K562 (cell line): ENCODE measurements around the gene ZNF326. TPM values are rescaled to one million over a fixed set of nuclear protein-coding genes. Genes with fewer than 3 reads are reported as not detected.

Experiments used
- ATF1 ChIP-seq, 2 experiments: fragments of 450-650 bp in 1 of 2; IDR thresholded peaks; 2 replicates each; pipeline ENCODE4 v1.6.1; 2016; ENCODE audit warnings: missing compliant biosample characterization in 1 of 2, missing genetic modification characterization in 1 of 2
- BDP1 ChIP-seq: IDR thresholded peaks from 3 replicates; pipeline ENCODE4 v1.6.1; 2011; ENCODE audit not compliant: insufficient read length, insufficient read depth
- FOXA3 ChIP-seq, 2 experiments: fragments of 450-650 bp in 1 of 2; sonication (generic) in 1 of 2; formaldehyde crosslinking; IDR thresholded peaks in 1 of 2; conservative IDR thresholded peaks in 1 of 2; 2 replicates each; pipeline versions ENCODE4 v1.4.0 to v1.8.0; 2020 to 2022; ENCODE audit warnings: mild to moderate bottlenecking in 2 of 2, missing genetic modification reagents in 1 of 2
- ILK ChIP-seq: fragments of 450-650 bp; IDR thresholded peaks from 2 replicates; pipeline ENCODE4 v1.6.1; 2016; ENCODE audit warnings: missing genetic modification characterization, low read depth, mild to moderate bottlenecking, missing compliant biosample characterization, moderate library complexity, borderline replicate concordance
- KLF1 ChIP-seq: fragments of 450-650 bp; IDR thresholded peaks from 2 replicates; pipeline ENCODE4 v1.6.1; 2016; ENCODE audit warnings: missing genetic modification characterization, missing compliant biosample characterization
- KLF6 ChIP-seq: fragments of 250-450 bp; sonication (Bioruptor Pico); IDR thresholded peaks from 2 replicates; pipeline ENCODE4 v1.4.0; 2020; ENCODE audit warnings: mild to moderate bottlenecking, moderate library complexity, borderline replicate concordance
- MXI1 ChIP-seq: IDR thresholded peaks from 2 replicates; pipeline ENCODE4 v1.6.1; 2011; ENCODE audit warnings: low read depth, mild to moderate bottlenecking, improper control_type of control experiment, low read length
- NELFE ChIP-seq: IDR thresholded peaks from 2 replicates; pipeline ENCODE4 v1.6.1; 2011; ENCODE audit warnings: mild to moderate bottlenecking; ENCODE audit not compliant: insufficient read depth, insufficient read length
- PCBP2 ChIP-seq: fragments of 200-400 bp; formaldehyde crosslinking; IDR thresholded peaks from 2 replicates; pipeline ENCODE4 v1.6.1; 2018; ENCODE audit warnings: low read length, low read depth, mild to moderate bottlenecking, moderate library complexity; ENCODE audit not compliant: poor library complexity, severe bottlenecking
- POLR3G ChIP-seq: IDR thresholded peaks from 2 replicates; pipeline ENCODE4 v1.6.1; 2011; ENCODE audit not compliant: insufficient read length, insufficient replicate concordance; ENCODE audit errors: extremely low read depth
- TAF15 ChIP-seq: fragments of 200-400 bp; formaldehyde crosslinking; IDR thresholded peaks from 2 replicates; pipeline ENCODE4 v1.6.1; 2017; ENCODE audit warnings: mild to moderate bottlenecking, low read depth, low read length, moderate library complexity
- TFAM ChIP-seq: fragments of 250-450 bp; sonication (Bioruptor Pico); conservative IDR thresholded peaks from 2 replicates; pipeline ENCODE4 v1.5.0; 2021; ENCODE audit warnings: mild to moderate bottlenecking, moderate library complexity
- ZBTB17 ChIP-seq: fragments of 450-650 bp; formaldehyde crosslinking; IDR thresholded peaks from 2 replicates; pipeline ENCODE4 v1.4.0; 2020; ENCODE audit warnings: mild to moderate bottlenecking
- ZNF143 ChIP-seq: sonication (generic); formaldehyde crosslinking; IDR thresholded peaks from 2 replicates; pipeline ENCODE4 v1.9.0; 2022; ENCODE audit warnings: mild to moderate bottlenecking, missing genetic modification reagents
- ZNF551 ChIP-seq: fragments of 250-450 bp; sonication (Bioruptor Pico); IDR thresholded peaks from 2 replicates; pipeline ENCODE4 v1.5.0; 2021; ENCODE audit warnings: mild to moderate bottlenecking, moderate library complexity
- polyA plus RNA-seq, 8 experiments: library from polyadenylated mRNA; depleted of rRNA in 4 of 8; stranded (reverse) in 5 of 8; unstranded in 3 of 8; fragments of >200 nt; fragmentation: Nextera tagmentation in 2 of 8; fragmentation: Illumina TruSeq in 1 of 8; extraction: Ambion mirVana in 2 of 8; extraction: Trizol in 1 of 8; gene quantifications; 2 replicates each; pipeline versions ENCODE4 v1.2.1 to v1.2.3, GENCODE V29; 2011 to 2014; ENCODE audit warnings: inconsistent platforms in 1 of 8, missing spikeins in 1 of 8
- total RNA-seq, 7 experiments: library from RNA; depleted of rRNA in 6 of 7; stranded (reverse); fragments of >200 nt in 6 of 7; fragmentation: Illumina TruSeq in 2 of 7; extraction: Trizol in 2 of 7; gene quantifications; 2 replicates each; pipeline versions ENCODE4 v1.2.1 to v1.2.3, GENCODE V29; 2011 to 2021; ENCODE audit warnings: low replicate concordance in 1 of 7
- TF ChIP-seq, protein P1 (sequence below): sonication (generic); formaldehyde crosslinking; IDR thresholded peaks from 2 replicates; pipeline ENCODE4 v1.8.0; 2022; ENCODE audit warnings: missing genetic modification reagents, mild to moderate bottlenecking, moderate library complexity, borderline replicate concordance
- TF ChIP-seq, protein P2 (sequence below): sonication (generic); formaldehyde crosslinking; IDR thresholded peaks from 2 replicates; pipeline ENCODE4 v1.8.0; 2022; ENCODE audit warnings: missing genetic modification reagents, mild to moderate bottlenecking, borderline replicate concordance
- TF ChIP-seq, protein P3 (sequence below): sonication (generic); IDR thresholded peaks from 2 replicates; pipeline ENCODE4 v1.6.1; 2016
- TF ChIP-seq, protein P4 (sequence below): fragments of 450-650 bp; IDR thresholded peaks from 2 replicates; pipeline ENCODE4 v1.6.1; 2018; ENCODE audit not compliant: partially characterized antibody

Gene ZNF326
- total and polyA plus RNA-seq, 9 of the 15 experiments (the other 6 are each of a cell fraction or from before 2014, with no cell fraction given), result 7.2 to 33.2 (median 20.1) TPM

DNA sequence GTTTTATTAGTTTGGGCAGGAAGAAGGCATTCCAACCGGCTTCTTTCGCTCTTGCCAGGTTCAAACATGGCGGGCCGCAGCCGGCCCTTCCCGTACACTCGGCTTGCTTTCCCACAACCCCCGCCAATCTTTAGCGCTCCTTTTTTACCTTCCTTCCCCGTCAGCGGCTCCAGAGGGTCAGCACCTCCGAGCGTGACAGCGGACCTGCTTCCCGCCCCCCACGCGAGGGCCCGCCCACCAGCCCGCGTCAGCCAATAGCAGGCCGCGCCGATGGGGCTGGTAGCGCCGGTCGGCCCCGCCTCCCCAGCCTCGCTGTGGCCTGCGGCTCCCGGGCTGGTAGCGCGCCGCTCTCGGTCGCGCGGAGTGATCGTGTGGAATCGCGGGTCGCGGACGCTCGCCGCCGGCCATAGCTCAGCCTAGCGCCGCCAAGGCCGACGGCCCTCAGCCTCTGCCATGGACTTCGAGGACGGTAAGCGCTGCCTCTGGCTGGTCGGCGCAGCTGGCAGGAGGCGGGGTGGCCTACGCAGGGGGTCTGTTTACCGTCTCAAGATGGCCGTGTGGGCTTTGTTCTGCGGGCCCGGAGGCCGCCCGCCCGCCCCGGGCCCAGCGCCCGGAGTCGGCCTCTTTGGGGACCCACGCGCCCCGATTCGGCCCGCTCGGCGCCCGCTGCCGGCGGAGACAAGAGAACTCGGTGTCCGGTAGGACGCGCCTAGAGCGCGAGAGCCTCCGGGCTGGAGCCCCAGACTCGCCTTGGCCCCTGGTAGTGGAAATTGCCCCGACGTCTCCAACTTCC lies at the start of gene ZNF326 (continued):
- no peak for TF ChIP-seq ZNF551
- TF ChIP-seq ATF1 (CRISPR knock-in tag; IDR thresholded peaks at IDR 0.05), result no peak; the same call in 1 of the 2 replicates
- peak; percentile 90 for TF ChIP-seq ATF1 (tag; IDR thresholded peaks at IDR 0.05)
- TF ChIP-seq, protein P1, sequence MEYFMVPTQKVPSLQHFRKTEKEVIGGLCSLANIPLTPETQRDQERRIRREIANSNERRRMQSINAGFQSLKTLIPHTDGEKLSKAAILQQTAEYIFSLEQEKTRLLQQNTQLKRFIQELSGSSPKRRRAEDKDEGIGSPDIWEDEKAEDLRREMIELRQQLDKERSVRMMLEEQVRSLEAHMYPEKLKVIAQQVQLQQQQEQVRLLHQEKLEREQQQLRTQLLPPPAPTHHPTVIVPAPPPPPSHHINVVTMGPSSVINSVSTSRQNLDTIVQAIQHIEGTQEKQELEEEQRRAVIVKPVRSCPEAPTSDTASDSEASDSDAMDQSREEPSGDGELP (CRISPR knock-in tag), result peak; percentile 75
- TF ChIP-seq ILK, result no peak
- no peak for TF ChIP-seq POLR3G
- TF ChIP-seq ZNF143, result peak; percentile 39; the same call in 1 of the 2 replicates
- TF ChIP-seq NELFE, result no peak
- TF ChIP-seq PCBP2, result no peak
- peak; percentile 5 to 76; a peak in 1 of 4 replicates for TF ChIP-seq FOXA3 (CRISPR knock-in tag; conservative IDR thresholded peaks at IDR 0.05 in 1 of 2, IDR thresholded peaks at IDR 0.05 in 1 of 2)
- peak; percentile 6; the same call in 1 of the 2 replicates for TF ChIP-seq KLF6 (CRISPR knock-in tag)
- no peak for TF ChIP-seq TAF15
- no peak for TF ChIP-seq TFAM (CRISPR knock-in tag)
- TF ChIP-seq, protein P2, sequence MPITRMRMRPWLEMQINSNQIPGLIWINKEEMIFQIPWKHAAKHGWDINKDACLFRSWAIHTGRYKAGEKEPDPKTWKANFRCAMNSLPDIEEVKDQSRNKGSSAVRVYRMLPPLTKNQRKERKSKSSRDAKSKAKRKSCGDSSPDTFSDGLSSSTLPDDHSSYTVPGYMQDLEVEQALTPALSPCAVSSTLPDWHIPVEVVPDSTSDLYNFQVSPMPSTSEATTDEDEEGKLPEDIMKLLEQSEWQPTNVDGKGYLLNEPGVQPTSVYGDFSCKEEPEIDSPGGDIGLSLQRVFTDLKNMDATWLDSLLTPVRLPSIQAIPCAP (CRISPR knock-in tag), result no peak
- no peak for TF ChIP-seq BDP1
- TF ChIP-seq KLF1, result no peak
- TF ChIP-seq ZBTB17, result 0 out of 2 replicates have a peak, but pooled peaks have one; percentile 60
- TF ChIP-seq, protein P3, sequence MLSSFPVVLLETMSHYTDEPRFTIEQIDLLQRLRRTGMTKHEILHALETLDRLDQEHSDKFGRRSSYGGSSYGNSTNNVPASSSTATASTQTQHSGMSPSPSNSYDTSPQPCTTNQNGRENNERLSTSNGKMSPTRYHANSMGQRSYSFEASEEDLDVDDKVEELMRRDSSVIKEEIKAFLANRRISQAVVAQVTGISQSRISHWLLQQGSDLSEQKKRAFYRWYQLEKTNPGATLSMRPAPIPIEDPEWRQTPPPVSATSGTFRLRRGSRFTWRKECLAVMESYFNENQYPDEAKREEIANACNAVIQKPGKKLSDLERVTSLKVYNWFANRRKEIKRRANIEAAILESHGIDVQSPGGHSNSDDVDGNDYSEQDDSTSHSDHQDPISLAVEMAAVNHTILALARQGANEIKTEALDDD, result no peak
- peak; percentile 28; the same call in 1 of the 2 replicates for TF ChIP-seq MXI1
- TF ChIP-seq, protein P4, sequence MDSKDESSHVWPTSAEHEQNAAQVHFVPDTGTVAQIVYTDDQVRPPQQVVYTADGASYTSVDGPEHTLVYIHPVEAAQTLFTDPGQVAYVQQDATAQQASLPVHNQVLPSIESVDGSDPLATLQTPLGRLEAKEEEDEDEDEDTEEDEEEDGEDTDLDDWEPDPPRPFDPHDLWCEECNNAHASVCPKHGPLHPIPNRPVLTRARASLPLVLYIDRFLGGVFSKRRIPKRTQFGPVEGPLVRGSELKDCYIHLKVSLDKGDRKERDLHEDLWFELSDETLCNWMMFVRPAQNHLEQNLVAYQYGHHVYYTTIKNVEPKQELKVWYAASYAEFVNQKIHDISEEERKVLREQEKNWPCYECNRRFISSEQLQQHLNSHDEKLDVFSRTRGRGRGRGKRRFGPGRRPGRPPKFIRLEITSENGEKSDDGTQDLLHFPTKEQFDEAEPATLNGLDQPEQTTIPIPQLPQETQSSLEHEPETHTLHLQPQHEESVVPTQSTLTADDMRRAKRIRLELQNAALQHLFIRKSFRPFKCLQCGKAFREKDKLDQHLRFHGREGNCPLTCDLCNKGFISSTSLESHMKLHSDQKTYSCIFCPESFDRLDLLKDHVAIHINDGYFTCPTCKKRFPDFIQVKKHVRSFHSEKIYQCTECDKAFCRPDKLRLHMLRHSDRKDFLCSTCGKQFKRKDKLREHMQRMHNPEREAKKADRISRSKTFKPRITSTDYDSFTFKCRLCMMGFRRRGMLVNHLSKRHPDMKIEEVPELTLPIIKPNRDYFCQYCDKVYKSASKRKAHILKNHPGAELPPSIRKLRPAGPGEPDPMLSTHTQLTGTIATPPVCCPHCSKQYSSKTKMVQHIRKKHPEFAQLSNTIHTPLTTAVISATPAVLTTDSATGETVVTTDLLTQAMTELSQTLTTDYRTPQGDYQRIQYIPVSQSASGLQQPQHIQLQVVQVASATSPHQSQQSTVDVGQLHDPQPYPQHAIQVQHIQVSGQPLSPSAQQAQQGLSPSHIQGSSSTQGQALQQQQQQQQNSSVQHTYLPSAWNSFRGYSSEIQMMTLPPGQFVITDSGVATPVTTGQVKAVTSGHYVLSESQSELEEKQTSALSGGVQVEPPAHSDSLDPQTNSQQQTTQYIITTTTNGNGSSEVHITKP, result no peak
